CD14-positive monocyte (primary cell): ENCODE measurements around the gene CAMK2A. TPM values are rescaled to one million over a fixed set of nuclear protein-coding genes. Genes with fewer than 3 reads are reported as not detected.

ENCODE experiments used
- DNase-seq, 3 donors: peaks; one replicate each; pipeline ENCODE4 v3.0.0-alpha.2; 2011 to 2022
- H2AFZ ChIP-seq: 2 replicates; pipeline ENCODE4 v1.6.0; 2012; ENCODE audit warnings: mild to moderate bottlenecking, low read depth, low read length, inconsistent platforms; ENCODE audit not compliant: insufficient read depth, poor library complexity, severe bottlenecking
- H3K27ac ChIP-seq, 2 donors: 1 replicate in 1 of 2; 2 replicates in 1 of 2; pipeline ENCODE4 v1.5.1; 2012 to 2013; ENCODE audit warnings: low read length in 2 of 2, control low read depth in 1 of 2, inconsistent platforms in 1 of 2, low read depth in 1 of 2, mild to moderate bottlenecking in 1 of 2
- H3K27me3 ChIP-seq, 2 donors: one replicate each; pipeline versions ENCODE4 v1.6.0 to v1.6.1; 2011 to 2013; ENCODE audit warnings: low read length in 2 of 2; ENCODE audit not compliant: control insufficient read depth in 2 of 2, insufficient read depth in 2 of 2
- H3K36me3 ChIP-seq, 2 donors: replicated peaks in 1 of 2; 1 replicate in 1 of 2; 2 replicates in 1 of 2; pipeline versions ENCODE4 v1.5.1 to v1.6.1; 2012 to 2013; ENCODE audit warnings: low read length in 2 of 2, control low read depth in 1 of 2, inconsistent platforms in 1 of 2, mild to moderate bottlenecking in 1 of 2; ENCODE audit not compliant: insufficient read depth in 2 of 2, control insufficient read depth in 1 of 2
- H3K4me1 ChIP-seq, 2 donors: 1 replicate in 1 of 2; 2 replicates in 1 of 2; pipeline versions ENCODE4 v1.5.1 to v1.6.1; 2012 to 2013; ENCODE audit warnings: low read length in 2 of 2, control low read depth in 1 of 2, inconsistent platforms in 1 of 2, mild to moderate bottlenecking in 1 of 2, moderate library complexity in 1 of 2; ENCODE audit not compliant: insufficient read depth in 2 of 2, control insufficient read depth in 1 of 2
- H3K4me2 ChIP-seq: replicated peaks from 2 replicates; pipeline ENCODE3; 2012; ENCODE audit warnings: low read length, moderate library complexity, mild to moderate bottlenecking; ENCODE audit not compliant: poor library complexity, severe bottlenecking; ENCODE audit errors: extremely low read depth
- H3K4me3 ChIP-seq, 3 experiments: fragments of 200-600 bp in 1 of 3; sonication (generic) in 1 of 3; replicated peaks in 1 of 3; 1 replicate in 2 of 3; 2 replicates in 1 of 3; pipeline ENCODE4 v1.5.1; 2011 to 2013; ENCODE audit warnings: low read length in 3 of 3, mild to moderate bottlenecking in 3 of 3, control low read depth in 2 of 3, low read depth in 2 of 3, inconsistent platforms in 1 of 3, moderate library complexity in 1 of 3
- H3K79me2 ChIP-seq: 2 replicates; pipeline ENCODE4 v1.6.0; 2012; ENCODE audit warnings: mild to moderate bottlenecking, control low read depth, inconsistent platforms, low read length, moderate library complexity; ENCODE audit not compliant: insufficient read depth
- H3K9ac ChIP-seq: 2 replicates; pipeline ENCODE4 v1.6.0; 2017; ENCODE audit warnings: low read length, mild to moderate bottlenecking; ENCODE audit not compliant: insufficient read depth, poor library complexity, severe bottlenecking
- H3K9me3 ChIP-seq, 2 donors: replicated peaks in 1 of 2; 1 replicate in 1 of 2; 2 replicates in 1 of 2; pipeline versions ENCODE4 v1.5.1 to v1.6.1; 2012 to 2013; ENCODE audit warnings: low read length in 2 of 2, control low read depth in 1 of 2; ENCODE audit not compliant: control insufficient read depth in 1 of 2, insufficient read depth in 1 of 2
- H4K20me1 ChIP-seq: 2 replicates; pipeline ENCODE4 v1.6.0; 2012; ENCODE audit warnings: mild to moderate bottlenecking, low read length, control low read depth, moderate library complexity; ENCODE audit not compliant: insufficient read depth
- H3K27ac Mint-ChIP-seq, 7 donors: one replicate each; pipeline ENCODE4 v1.8.0; 2020; ENCODE audit warnings: mild to moderate bottlenecking in 7 of 7, mixed read lengths in 7 of 7, moderate library complexity in 6 of 7, inconsistent platforms in 2 of 7
- H3K27me3 Mint-ChIP-seq, 3 donors: one replicate each; pipeline ENCODE4 v1.8.0; 2021 to 2022; ENCODE audit warnings: low read depth in 3 of 3, mild to moderate bottlenecking in 3 of 3, mixed read lengths in 3 of 3, moderate library complexity in 3 of 3, inconsistent platforms in 1 of 3
- H3K36me3 Mint-ChIP-seq, 2 donors: one replicate each; pipeline ENCODE4 v1.8.0; 2020; ENCODE audit warnings: mixed read lengths in 2 of 2, inconsistent platforms in 1 of 2, mild to moderate bottlenecking in 1 of 2
- H3K4me1 Mint-ChIP-seq: one replicate; pipeline ENCODE4 v1.8.0; 2020; ENCODE audit warnings: mild to moderate bottlenecking, mixed read lengths
- H3K4me3 Mint-ChIP-seq, 2 donors: one replicate each; pipeline ENCODE4 v1.8.0; 2020; ENCODE audit warnings: mild to moderate bottlenecking in 2 of 2, mixed read lengths in 2 of 2, moderate library complexity in 1 of 2
- H3K9me3 Mint-ChIP-seq, 7 donors: one replicate each; pipeline ENCODE4 v1.8.0; 2020 to 2022; ENCODE audit warnings: mixed read lengths in 7 of 7, mild to moderate bottlenecking in 6 of 7, moderate library complexity in 6 of 7, inconsistent platforms in 2 of 7
- WGBS: methylation state at CpG from one replicate; pipeline ENCODE4 v1.1.5; 2013; ENCODE audit warnings: missing lambda C conversion rate; ENCODE audit not compliant: insufficient coverage; 5-methylcytosine and 5-hydroxymethylcytosine counted together
- intact Hi-C, 2 donors: fragments of 100-400 bp; cut with micrococcal nuclease; formaldehyde crosslinking; loops; one replicate each; pipeline versions ENCODE4 v1.15.0 to v1.15.1; 2023
- polyA plus RNA-seq, 3 donors: library from polyadenylated mRNA; depleted of rRNA in 1 of 3; unstranded in 2 of 3; stranded (reverse) in 1 of 3; fragments of 300-500 nt in 2 of 3; fragments of >200 nt in 1 of 3; fragmentation: Illumina TruSeq in 2 of 3; gene quantifications; 1 replicate in 2 of 3; 2 replicates in 1 of 3; pipeline ENCODE4 v1.2.3, GENCODE V29; 2012 to 2021
- TF ChIP-seq, protein P1 (sequence below): fragments of 200-600 bp; IDR thresholded peaks from one replicate; pipeline ENCODE4 v1.8.0; 2022; ENCODE audit warnings: antibody characterized with exemption, mild to moderate bottlenecking

Gene CAMK2A
- polyA plus RNA-seq, 3 donors = not detected

DNA sequence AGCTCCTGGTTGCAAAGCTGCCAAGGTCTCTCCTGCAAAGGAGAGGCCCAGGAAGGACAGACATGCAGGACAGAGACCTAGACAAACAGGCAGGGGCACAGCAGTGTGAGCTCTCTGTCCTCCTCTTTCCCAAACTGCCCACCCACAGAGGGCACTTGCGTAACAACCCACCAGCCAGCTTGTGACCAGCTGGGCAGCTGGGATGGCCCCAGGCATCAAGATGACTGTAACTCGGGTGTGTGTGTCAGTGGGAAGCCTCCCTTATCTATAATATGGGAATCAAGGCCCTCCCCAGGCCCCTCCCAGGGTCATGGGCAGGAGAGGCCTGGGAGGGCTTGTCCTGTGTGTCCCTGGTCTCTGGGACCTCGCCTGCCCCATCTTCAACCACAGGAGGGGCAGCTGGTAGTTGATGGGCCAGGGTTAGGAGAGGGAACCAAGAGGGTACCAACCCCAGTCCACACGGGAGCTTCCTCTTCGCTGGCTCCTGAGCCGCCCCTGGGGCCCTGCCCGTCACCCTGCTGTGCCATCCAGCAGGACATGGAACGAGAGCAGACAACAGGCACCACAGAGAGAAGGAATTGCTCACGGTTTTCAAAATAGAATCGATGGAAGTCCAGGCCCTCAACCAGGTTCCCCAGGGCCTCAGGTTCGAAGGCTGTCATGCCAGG, 61.8 kb downstream of the CAMK2A start:
- no peak overlapping the region for H3K27ac ChIP-seq
- H3K36me3 Mint-ChIP-seq = no peaks in the 10 kb centered on the region
- no peak overlapping the region for H3K4me3 Mint-ChIP-seq
- H3K9me3 Mint-ChIP-seq = peaks cover 0 to 2% (median 0%) of the 10 kb centered on the region in 7 donors
- TF ChIP-seq, protein P1, sequence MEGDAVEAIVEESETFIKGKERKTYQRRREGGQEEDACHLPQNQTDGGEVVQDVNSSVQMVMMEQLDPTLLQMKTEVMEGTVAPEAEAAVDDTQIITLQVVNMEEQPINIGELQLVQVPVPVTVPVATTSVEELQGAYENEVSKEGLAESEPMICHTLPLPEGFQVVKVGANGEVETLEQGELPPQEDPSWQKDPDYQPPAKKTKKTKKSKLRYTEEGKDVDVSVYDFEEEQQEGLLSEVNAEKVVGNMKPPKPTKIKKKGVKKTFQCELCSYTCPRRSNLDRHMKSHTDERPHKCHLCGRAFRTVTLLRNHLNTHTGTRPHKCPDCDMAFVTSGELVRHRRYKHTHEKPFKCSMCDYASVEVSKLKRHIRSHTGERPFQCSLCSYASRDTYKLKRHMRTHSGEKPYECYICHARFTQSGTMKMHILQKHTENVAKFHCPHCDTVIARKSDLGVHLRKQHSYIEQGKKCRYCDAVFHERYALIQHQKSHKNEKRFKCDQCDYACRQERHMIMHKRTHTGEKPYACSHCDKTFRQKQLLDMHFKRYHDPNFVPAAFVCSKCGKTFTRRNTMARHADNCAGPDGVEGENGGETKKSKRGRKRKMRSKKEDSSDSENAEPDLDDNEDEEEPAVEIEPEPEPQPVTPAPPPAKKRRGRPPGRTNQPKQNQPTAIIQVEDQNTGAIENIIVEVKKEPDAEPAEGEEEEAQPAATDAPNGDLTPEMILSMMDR = no peak
- 72% methylated on average over 8 of the region's 11 CpGs for WGBS
- peaks cover 1 to 2% (median 1%) of the 10 kb centered on the region in 3 donors for H3K27me3 Mint-ChIP-seq
- no peaks in the 10 kb centered on the region for H3K27me3 ChIP-seq
- H3K9me3 ChIP-seq = no peaks in the 10 kb centered on the region
- no peak overlapping the region for H2AFZ ChIP-seq
- no peaks in the 10 kb centered on the region for H3K4me1 ChIP-seq
- no peaks in the 10 kb centered on the region for H3K79me2 ChIP-seq
- H3K36me3 ChIP-seq = no peaks in the 10 kb centered on the region
- intact Hi-C loops = no loop called here
- no peak overlapping the region for H3K4me3 ChIP-seq
- H4K20me1 ChIP-seq = no peaks in the 10 kb centered on the region
- no peak for DNase-seq
- H3K27ac Mint-ChIP-seq = no peak overlapping the region
- H3K4me2 ChIP-seq = no peak overlapping the region
- H3K4me1 Mint-ChIP-seq = peaks cover 8% of the 10 kb centered on the region
- no peak overlapping the region for H3K9ac ChIP-seq

DNA sequence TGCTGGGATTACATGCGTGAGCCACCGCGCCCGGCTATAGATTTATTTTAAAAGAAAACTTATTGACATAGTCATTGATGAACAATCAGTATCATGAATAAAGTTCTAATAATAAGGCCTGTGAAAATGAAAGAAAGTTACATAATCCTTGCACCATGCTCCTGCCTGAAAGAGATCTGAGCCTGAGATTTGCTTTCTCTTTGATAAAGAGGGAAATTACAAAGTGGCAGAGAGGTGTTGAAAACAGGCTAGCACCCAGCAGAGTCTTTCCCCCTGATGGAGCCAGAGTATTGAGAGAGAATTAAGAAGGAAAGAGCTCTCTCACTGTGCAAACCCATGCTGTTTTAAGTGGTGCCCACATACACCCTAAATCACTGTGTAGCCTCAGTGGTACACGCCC, 62.5 kb downstream of the CAMK2A start:
- Histone ChIP-seq H3K4me1 (no peaks in the 10 kb centered on the region), H3K79me2 (no peaks in the 10 kb centered on the region), H4K20me1 (no peaks in the 10 kb centered on the region), H3K4me2 (no peak overlapping the region), H3K27ac (no peak overlapping the region), H3K4me3 (no peak overlapping the region), H3K36me3 (no peaks in the 10 kb centered on the region), H3K9me3 (no peaks in the 10 kb centered on the region), H2AFZ (no peak overlapping the region), H3K9ac (no peak overlapping the region), H3K27me3 (no peaks in the 10 kb centered on the region)
- DNase-seq = no peak
- H3K4me3 Mint-ChIP-seq = no peak overlapping the region
- no peaks in the 10 kb centered on the region for H3K36me3 Mint-ChIP-seq
- peaks cover 1 to 4% (median 2%) of the 10 kb centered on the region in 3 donors for H3K27me3 Mint-ChIP-seq
- TF ChIP-seq, protein P1 = no peak
- peaks cover 8% of the 10 kb centered on the region for H3K4me1 Mint-ChIP-seq
- intact Hi-C loops = no loop called here
- H3K9me3 Mint-ChIP-seq = peaks cover 0 to 2% (median 0%) of the 10 kb centered on the region in 7 donors
- 100% methylated on average over 1 of the region's 5 CpGs for WGBS
- H3K27ac Mint-ChIP-seq = peak overlapping the region in 1 of 7 donors; percentile 33
